Putamen (tissue), 1 donor: Measurements from ENCODE around the gene BBS1.
A peak's percentile ranks its signal among the peaks of the same experiment; 100 is the strongest.
"Not testable (repeated sequence)": the region's sequence is repeated elsewhere in the genome, so short reads cannot be mapped to it uniquely, and the experiment has no call there.

Experiments
- DNase-seq: peaks from one replicate; pipeline ENCODE4 v3.0.0-alpha.2; 2016; ENCODE audit warnings: low spot score

The BBS1 gene

GRCh38 chr11:66524304-66525040 lies 14.0 kb downstream of the BBS1 start:
- DNase-seq: no peak

DNA sequence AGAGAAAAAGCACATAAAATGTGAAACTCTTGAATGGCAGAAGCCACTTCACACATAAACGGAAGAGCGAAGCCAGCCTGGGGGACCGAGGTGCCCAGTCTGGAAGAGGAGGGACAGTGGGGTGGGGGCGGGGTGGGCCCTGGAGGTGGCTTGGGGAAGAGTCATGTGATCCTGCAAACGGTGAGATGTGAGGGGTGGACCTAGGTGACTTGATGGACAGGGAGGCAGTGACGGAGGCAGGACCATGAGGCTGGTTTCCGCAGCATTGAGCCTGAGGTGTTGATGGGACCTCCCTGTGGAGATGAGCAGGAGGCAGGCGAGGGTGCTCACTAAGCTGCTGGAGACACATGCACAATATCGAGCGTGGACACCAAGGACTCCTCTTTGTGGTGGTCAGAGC lies 18.6 kb downstream of the BBS1 start:
- no peak for DNase-seq

DNA sequence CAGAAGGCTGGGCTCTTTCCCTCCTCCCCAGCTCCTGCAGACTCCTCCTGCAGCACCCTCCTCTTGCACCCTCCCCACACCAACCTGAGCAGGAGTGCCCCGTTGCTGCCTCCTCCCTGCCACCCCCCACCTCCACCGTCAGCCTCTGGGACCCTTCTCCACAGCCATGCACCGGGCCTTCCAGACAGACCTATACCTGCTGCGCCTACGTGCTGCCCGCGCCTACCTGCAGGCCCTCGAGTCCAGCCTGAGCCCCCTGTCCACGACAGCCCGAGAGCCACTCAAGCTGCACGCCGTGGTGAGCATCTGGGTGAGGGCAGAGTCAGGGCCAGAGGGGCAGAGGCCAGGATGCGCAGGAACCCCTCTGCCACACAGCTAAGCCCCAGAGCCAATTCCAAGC lies 19.2 kb downstream of the BBS1 start:
- no peak for DNase-seq

- DNase-seq: no peak
These were observed 20.7 kb downstream of the BBS1 start for GRCh38 chr11:66530927-66531709.

DNA sequence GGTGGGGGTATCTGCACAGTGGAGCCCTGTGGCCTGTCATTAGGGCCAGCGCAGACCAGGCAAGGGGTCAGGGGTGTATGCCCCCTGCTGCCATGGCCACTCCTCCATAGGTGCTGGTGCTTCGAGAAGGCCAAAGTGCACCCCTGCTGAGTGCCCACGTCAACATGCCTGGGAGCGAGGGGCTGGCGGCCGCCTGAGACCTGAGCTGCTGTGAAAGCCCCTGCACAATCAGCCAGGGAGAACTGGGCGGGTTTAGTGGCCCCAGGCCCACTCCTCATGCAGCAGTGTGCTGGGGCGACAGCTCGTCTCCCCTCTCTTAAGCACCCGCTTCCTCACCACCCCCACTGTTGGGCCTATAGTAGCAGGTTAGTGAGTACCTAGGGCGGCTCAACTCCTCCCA lies 21.4 kb downstream of the BBS1 start:
- DNase-seq: no peak

DNA sequence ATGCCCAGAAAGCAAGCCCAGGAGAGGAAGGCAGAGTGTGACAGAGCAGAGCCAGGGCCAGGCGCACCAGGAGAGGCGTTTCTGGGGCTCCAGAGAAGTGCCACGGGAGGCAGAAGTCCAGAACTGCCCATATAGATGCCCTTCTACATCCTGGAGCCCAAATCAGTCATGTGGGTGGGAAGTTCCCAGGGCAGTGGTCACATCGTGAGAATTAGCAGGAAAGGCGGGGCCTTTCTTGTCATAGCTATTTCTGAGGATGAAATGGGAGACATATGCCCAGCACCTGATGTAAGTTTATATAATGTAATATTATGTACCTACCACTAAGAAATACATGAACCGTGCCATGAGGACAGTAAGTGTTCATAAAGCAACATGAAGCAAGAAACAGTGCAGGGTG lies 22.3 kb downstream of the BBS1 start:
- no peak for DNase-seq

- DNase-seq: no peak
These were observed 28.9 kb downstream of the BBS1 start for GRCh38 chr11:66539170-66539869.

DNA sequence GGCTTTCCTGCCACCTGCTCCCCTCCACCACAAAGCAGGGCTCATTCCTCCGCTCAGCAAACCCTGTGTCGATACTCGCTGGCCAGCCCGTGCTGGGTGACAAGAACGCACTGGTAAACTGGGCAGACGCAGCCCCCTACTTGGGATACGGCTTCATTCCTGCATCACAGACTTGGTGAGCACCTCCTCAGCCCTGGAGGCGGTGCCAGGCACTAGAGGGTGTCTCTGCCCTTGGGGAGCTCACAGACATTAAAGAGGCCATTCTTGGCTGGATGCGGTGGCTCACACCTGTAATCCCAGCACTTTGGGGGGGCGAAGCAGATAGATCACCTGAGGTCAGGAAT lies 29.4 kb downstream of the BBS1 start:
- no peak for DNase-seq

DNA sequence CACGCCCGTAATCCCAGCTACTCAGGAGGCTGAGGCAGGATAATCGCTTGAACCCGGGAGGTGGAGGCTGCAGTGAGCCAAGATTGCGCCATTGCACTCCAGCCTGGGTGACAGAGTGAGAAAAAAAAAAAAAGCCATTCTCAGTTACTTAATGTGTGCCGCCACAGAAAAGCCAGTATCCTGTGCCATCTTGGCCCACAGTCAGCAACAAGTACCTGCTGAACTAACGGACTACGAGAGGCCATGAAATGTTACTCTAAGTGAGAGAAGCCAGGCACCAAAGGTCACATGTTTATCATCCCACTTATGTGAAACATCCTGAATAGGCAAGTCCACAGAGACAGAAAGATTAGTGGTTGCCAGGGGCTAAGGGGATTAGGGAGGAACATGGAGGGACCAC lies 30.2 kb downstream of the BBS1 start:
- DNase-seq: not testable (repeated sequence)

DNA sequence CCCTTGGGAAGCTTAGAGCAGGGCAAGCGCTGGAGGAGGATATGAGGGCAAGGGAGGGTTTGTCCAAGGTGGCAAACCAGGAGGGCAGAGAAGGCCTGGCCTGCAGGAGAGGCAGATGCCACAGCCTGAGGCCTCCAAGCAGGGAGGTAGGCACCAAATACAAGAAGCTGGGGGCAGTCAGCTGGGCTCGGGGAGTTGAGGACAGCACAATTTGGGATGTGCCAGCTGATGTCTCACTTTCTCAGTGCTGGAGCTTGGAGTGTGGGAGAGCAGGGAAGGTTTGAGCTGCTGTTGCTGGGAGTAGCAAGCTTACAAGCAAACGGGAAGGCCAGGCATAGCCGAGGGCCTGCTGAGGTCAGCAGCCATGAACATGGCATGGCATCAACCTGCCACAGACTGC lies 31.5 kb downstream of the BBS1 start:
- DNase-seq: no peak

- no peak for DNase-seq
These were observed 31.9 kb downstream of the BBS1 start for GRCh38 chr11:66542362-66542761.

DNA sequence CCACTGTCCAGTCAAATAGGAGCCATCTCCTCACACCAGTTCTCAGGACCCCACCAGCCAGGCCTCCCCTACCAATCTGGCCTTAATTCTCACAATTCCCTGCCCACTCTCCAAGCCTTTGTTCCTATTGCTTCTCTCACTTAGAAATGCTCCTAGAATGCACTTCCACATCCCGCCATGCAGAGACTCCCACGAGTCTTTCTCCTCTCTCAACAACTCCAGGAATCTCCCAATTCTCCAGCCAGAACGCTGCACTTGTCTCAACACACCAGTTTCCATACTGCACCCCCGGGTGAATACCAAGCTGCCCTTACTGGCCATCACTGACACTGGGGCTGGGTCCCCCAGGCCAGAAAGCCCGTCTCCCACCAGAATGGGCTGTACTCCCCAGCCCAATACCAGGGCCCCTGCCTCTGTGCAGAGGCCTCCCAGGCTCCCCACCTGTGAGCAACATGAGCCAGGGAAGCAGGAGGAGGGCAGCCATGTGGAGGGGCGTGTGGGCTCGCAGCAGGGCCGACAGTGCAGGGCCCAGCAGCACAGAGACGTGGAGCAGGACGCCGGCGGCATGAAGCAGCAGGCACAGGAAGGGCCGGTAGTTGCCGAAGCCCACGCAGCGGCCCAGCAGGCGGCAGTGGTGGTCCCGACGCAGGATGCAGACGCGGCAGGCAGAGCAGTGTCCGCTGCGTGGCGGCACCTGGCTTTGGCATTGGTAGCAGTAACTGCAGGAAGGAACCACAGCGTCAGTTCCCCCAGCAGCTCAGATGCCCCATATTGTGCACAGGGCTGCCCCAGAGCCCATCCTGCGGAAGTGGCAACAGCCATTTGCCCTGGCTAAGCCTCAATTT lies 33.0 kb downstream of the BBS1 start:
- no peak for DNase-seq

DNA sequence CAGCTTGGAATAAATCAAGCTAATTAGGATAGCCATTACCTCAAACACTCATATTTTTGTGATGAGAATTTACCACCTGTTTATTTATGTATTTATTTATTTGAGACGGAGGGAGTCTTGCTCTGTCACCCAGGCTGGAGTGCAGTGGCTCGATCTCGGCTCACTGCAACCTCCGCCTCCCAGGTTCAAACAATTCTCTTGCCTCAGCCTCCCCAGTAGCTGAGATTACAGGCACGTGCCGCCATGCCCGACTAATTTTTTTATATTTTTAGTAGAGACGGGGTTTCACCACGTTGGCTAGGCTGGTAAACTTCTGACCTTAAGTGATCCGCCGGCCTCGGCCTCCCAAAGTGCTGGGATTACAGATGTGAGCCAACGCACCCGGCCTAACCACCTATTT lies 34.5 kb downstream of the BBS1 start:
- not testable (repeated sequence) for DNase-seq

DNA sequence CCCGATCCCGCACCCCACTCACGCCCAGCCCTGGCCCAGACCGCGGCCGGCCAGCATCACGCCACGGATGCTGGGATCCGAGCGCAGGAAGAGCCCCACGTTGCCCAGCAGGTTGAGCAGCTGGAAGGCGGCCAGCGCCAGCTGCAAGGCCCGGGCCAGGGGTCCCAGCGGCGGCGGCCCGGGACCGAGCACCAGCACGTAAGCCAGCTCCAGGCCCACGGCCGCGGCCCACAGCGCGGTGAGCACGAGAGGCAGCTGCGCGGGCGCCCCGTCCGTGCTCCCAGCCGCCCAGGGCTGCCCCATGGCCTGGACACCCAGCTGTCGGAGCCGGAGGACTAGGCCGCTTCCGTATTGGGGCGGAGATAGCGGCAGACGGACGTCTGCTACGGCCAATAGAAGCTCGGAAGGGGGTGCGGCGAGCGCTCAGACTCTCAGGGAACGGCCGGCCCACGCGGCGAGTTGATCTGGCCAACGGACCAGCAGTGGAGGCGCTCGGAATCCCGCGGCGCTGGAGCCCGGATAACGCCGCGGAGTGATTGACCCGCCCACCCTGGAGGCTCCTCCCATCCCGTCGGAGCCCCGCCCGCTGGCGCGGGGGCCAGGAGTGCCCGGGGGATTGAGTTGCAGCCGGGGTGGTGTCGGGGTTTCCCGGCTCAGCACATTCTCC lies 35.4 kb downstream of the BBS1 start, which contains the start of gene ZDHHC24:
Gene ZDHHC24 (minus strand): TSS at position 348 of the 667 bp plus-strand sequence. CDS start 45 bp downstream, at position 303.
- DNase-seq: peak; percentile 95

GRCh38 chr11:66546368-66546965 lies 36.0 kb downstream of the BBS1 start, which contains the start of gene ACTN3:
ACTN3 (plus strand) TSS chr11:66546903; CDS start chr11:66546938, 35 bp downstream.
- no peak for DNase-seq

DNA sequence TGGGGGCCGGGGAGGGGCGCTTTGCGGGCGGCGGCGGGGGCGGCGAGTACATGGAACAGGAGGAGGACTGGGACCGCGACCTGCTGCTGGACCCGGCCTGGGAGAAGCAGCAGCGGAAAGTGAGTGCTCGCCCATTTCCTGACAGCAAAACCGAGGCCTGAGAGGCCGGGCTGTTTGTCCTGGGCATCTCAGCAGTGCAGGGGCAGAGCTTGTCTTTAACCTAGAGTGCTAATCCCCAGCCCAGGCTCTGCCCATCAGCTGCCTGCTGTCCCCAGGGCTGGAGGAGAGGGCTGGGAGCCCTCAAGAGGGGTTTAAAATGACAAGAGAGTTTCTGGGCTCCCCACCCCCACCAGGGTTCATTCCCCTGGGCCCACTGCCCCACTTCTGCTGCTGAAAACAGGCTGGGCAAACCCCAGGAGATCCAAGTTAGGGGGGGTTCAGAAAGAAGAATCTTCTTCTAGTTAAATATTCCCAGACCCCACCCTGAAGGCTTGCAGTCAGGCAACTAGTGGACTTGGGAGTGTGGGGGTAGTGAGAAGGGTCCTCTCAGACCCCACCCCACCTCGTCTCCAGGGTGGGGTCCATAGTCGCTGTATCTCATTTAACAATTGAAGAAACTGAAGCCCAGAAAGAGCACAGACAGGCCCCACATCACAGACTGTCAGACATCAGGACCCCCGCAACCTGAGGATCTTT lies 36.7 kb downstream of the BBS1 start:
- DNase-seq: no peak

DNA sequence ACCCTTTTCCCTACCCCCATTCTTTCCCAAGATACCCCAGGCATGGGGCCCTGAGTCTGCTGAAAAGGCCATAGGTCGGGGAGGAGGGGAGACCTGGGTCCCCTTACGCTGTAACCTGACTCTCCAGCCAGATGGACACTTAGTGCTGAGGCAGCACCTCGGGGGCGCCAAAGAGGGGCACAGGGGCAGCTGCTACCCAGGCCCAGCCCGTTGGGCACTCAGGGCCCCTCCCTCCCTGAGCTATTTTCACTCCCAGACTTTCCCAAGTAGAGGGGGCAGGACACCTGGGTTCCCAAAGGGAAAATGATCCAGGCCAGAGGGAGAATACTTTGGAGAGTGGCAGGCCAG lies 37.2 kb downstream of the BBS1 start:
- no peak for DNase-seq

DNA sequence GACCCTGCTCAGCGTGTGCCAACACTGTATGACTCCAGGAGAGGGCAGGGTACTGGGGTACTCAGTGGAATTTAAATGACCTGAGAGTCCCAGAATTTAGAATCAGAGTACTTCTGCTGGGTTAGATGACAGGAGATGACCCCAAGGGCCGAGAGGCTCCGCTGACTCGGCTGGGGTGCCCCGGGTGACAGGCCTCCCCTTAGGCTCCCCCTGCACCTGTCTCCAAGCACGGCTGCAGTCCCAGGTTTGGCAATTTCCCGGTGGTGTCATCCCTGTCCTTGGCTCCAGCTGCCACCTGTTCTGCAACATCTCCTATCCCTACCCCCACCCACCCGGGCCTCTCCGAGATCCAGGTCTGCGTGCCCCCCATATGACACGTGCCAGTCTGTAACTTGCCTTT lies 37.6 kb downstream of the BBS1 start:
- DNase-seq: no peak

DNA sequence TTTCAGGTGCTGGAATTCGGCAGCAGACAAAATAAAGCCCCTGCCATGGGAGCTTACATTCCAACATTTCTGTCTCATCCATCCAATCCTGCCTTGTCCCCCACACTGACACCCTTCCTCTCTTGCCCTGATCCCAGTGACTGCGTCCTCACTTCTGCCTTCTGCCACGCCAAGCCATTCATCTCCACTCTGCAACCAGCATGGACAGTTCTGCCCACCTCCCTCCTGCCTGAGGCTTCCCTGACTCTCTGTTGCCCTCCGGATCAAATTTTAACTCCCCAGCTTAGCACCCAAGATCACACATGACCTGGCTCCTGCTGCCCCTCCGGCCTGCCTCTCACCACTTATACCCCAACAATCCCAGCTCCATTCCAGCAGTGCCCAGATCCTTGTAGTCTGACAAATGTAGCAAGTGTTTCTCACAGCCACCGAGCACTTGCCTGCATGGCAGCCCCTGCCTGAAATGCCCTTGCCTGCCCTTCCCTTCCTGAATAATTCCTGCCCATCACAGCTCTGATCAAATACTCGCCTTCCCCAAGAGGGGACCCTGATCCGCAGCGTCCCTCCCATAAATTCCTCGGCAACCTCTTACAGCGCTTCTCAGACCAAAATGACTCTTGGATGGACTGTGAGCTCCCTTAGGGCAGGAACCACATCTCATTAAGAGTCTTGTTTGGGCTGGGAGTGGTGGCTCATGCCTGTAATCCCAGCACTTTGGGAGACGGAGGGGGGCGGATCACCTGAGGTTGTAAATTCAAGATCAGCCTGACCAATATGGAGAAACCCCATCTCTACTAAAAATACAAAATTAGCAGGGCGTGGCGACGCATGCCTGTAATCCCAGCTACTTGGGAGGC lies 38.6 kb downstream of the BBS1 start:
- DNase-seq: no peak
